NCI-H446 treated with DMSO at 0.1 percent for 48 hours (cell line): ENCODE results near the gene CD96.

Experiments used
- DNase-seq: peaks from one replicate; lab custom pipeline; 2025; lab: John Stamatoyannopoulos, UW

Gene CD96

GRCh38 chr3:111566844-111567243 is 24.8 kb downstream of the CD96 start:
- no peak for DNase-seq

DNA sequence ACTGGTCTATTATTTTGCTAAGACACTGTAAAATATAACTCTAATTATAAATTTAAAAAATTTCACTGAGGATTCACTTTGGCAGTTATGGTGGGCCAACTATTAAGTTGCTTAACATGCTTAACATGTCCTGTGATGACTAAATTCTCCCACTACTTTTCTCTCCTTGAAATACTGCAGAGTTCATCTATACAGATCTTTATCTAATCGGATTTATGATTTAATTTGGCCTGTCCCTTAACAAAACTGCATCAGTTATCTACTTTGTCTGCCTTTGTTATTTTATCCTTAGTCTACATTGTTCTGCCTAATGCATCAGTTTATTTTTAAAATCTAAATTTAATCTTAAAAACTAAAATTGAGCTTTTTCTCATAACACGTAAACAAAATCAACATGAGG is 26.4 kb downstream of the CD96 start:
- no peak for DNase-seq

DNA sequence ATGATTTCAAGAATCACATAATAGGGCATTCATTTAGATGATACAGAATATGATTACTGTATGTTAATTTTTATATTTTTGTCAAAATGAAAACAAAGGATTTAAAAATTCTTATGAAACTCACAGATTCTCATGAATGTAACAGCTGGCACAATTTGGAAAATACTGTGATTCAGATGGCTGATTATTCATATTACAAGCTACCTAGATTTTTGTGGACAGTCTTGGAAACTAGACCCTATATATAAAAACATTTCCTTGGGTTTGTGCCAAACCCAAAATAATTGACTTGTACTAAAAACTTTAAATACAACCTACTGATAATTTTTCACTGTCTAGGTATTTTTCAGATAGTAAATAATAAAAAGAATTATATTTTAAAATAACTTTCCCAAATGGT is 26.9 kb downstream of the CD96 start:
- DNase-seq, result no peak

GRCh38 chr3:111570404-111571030 is 28.5 kb downstream of the CD96 start:
- no peak for DNase-seq

DNA sequence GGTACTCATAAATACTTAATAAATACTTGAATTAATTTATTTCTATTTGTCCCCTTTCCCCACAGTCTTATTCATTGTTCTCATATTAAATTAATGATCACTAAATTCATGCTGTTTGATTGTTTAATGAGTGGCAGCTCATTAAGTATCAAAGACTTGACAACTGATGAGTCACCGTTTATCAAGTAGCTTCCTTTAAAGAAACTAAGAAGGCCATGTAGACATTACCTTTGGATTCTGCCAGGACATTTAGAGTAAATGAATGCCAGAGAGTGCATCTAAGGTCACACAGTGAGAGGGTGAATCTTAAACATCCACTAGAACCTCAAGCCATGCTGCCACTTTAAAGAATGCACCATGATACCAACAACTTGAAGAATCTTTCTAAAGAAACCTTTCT is 29.3 kb downstream of the CD96 start:
- DNase-seq, result no peak

- DNase-seq, result no peak
These were observed 30.0 kb downstream of the CD96 start for GRCh38 chr3:111571907-111572460.

- no peak for DNase-seq
These were observed 35.1 kb downstream of the CD96 start for GRCh38 chr3:111577113-111577512.

GRCh38 chr3:111577798-111578685 is 36.0 kb downstream of the CD96 start:
- no peak for DNase-seq

GRCh38 chr3:111578867-111579266 is 36.9 kb downstream of the CD96 start:
- no peak for DNase-seq

DNA sequence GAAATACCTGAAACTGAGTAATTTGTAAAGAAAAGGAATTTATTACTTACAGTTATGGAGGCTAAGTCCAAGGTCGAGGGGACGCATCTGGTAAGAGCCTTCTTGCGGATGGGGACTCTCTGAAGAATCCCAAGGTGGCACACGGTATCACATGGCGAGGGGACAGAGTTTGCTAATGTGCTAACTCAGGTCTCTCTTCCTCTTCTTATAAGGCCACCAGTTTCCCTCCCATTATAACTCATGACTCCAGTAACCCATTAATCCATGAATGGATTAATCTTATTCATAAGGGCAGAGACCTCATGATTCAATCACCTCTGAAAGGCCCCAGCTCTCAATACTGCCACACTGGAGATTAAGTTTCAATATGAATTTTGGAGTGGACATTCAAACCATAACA is 37.5 kb downstream of the CD96 start:
- no peak for DNase-seq

GRCh38 chr3:111581403-111582119 is 39.6 kb downstream of the CD96 start:
- DNase-seq, result no peak

- DNase-seq, result no peak
These were observed 40.1 kb downstream of the CD96 start for GRCh38 chr3:111582120-111582474.

GRCh38 chr3:111584744-111585143 is 42.7 kb downstream of the CD96 start:
- no peak for DNase-seq

DNA sequence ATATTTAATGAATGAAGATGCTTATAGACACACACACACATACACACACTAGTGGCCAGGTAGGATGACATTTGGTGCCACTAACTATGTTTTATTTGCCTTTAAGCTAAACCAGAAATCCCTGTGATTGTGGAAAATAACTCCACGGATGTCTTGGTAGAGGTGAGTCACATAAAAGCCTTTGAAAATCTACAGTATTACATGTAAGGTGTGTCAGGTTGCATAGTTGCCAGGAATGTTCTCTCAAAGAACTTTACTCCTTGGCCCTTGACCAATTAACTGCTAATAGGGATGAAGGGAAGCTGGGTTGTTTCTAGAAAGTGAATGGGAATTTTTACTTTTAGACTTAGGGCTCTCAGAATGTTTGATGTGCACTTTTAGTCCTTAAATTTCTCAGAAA is 43.2 kb downstream of the CD96 start:
- no peak for DNase-seq

GRCh38 chr3:111588527-111588926 is 46.5 kb downstream of the CD96 start:
- no peak for DNase-seq

- no peak for DNase-seq
These were observed 47.5 kb downstream of the CD96 start for GRCh38 chr3:111589303-111590142.

DNA sequence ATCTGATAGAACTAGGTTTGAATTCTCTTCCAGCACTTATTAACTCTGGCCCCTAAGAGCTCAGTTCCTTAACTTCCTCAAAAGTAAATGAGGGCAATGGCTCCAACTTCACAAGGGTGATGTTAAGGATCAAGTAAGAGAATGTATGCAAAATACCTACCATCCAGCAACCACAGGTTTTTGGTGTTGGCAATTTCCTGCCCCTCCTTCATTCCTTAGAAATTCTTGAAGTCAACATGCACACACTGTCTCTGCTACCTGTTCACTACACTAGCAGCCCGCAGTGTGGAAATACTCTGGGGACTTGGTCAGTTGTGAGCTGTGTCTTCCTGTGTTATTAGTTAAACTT is 48.1 kb downstream of the CD96 start:
- DNase-seq, result no peak

GRCh38 chr3:111591555-111591954 is 49.6 kb downstream of the CD96 start:
- no peak for DNase-seq

GRCh38 chr3:111592143-111592542 is 50.1 kb downstream of the CD96 start:
- no peak for DNase-seq

DNA sequence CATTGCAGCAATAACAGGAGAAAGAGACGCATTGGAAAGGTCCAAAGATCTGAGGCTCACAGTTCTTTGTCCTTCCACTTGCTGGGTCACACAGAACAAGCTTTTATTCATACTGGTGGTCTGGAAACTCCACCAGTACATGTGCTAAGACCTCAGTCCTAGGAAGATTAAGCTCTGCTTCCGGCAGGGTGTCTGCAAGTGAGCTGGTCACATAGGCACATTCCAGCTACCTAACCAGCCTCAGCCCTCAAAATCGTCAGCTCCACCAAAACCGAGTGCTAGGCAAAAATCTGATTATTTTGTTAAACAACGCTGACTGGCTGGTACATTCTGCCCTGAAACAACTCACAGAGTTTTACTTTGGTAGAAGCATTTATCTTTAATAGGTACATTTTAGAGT is 50.9 kb downstream of the CD96 start:
- DNase-seq, result no peak

DNA sequence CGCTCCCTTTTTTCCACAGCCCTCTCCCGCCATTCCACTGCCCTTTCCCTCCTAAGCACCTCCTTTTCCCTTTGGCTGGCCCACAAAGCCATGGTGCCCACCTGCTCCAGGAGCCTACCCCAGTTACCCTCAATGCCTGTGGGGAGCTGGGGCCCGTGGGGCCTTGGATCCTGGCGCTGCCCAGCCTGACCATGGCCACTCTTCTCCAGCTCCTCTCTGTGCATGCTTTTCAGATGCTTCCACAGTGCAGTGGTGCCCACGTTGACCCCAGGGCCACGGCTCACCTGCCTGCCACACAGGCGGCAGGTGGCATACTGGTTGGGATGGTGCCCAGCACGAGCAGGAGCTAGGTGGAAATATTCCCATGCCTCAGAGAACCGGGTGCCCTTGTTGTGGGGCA is 51.7 kb downstream of the CD96 start:
- DNase-seq, result no peak

GRCh38 chr3:111594205-111594604 is 52.2 kb downstream of the CD96 start:
- no peak for DNase-seq
